Uterus (tissue), 4 donors: ENCODE measurements around the gene GBGT1. TPM values are rescaled to one million over a fixed set of nuclear protein-coding genes. Genes with fewer than 3 reads are reported as not detected.

ENCODE experiments used
- DNase-seq, 2 donors: peaks; one replicate each; pipeline ENCODE4 v3.0.0-alpha.2; 2019 to 2020
- H3K27ac ChIP-seq, 2 donors: fragments of 200-600 bp; sonication (generic); 1 replicate in 1 of 2; 2 replicates in 1 of 2; pipeline ENCODE4 v1.5.1; 2016 to 2018
- H3K27me3 ChIP-seq, 2 donors: fragments of 200-600 bp; sonication (generic); one replicate each; pipeline ENCODE4 v1.5.1; 2018 to 2019; ENCODE audit warnings: control low read depth in 1 of 2
- H3K36me3 ChIP-seq, 2 donors: fragments of 200-600 bp; sonication (generic); one replicate each; pipeline ENCODE4 v1.5.1; 2019; ENCODE audit warnings: control low read depth in 1 of 2
- H3K4me1 ChIP-seq, 2 donors: fragments of 200-600 bp; sonication (generic); one replicate each; pipeline ENCODE4 v1.5.1; 2018 to 2019; ENCODE audit warnings: control low read depth in 1 of 2
- H3K4me3 ChIP-seq, 2 donors: fragments of 200-600 bp; sonication (generic); 1 replicate in 1 of 2; 2 replicates in 1 of 2; pipeline ENCODE4 v1.5.1; 2018 to 2019; ENCODE audit warnings: mild to moderate bottlenecking in 1 of 2
- H3K9me3 ChIP-seq, 2 donors: fragments of 200-600 bp; sonication (generic); one replicate each; pipeline ENCODE4 v1.5.1; 2019; ENCODE audit warnings: control low read depth in 1 of 2
- CTCF ChIP-seq, 4 experiments: fragments of 200-600 bp in 2 of 4; fragments of 450-650 bp in 2 of 4; sonication (generic) in 2 of 4; IDR thresholded peaks; one replicate each; pipeline ENCODE4 v1.5.1; 2016 to 2019; ENCODE audit warnings: antibody characterized with exemption in 4 of 4, mild to moderate bottlenecking in 2 of 4, moderate library complexity in 1 of 4
- POLR2A ChIP-seq, 2 donors: fragments of 450-650 bp; IDR thresholded peaks; one replicate each; pipeline ENCODE4 v1.6.1; 2016; ENCODE audit warnings: antibody characterized with exemption in 2 of 2, mild to moderate bottlenecking in 1 of 2, moderate library complexity in 1 of 2
- intact Hi-C: fragments of 100-400 bp; cut with DNase I; formaldehyde crosslinking; loops from one replicate; pipeline ENCODE4 v1.15.1; 2023; ENCODE audit warnings: low total_unique reads
- total RNA-seq, 4 donors: library from RNA; depleted of rRNA in 3 of 4; stranded (reverse); fragments of >200 nt in 3 of 4; gene quantifications; one replicate each; pipeline versions ENCODE4 v1.1.0 to v1.2.4, GENCODE V29; 2014 to 2023
- donor health status: DM: yes; HTN: yes; CAD: no.

Gene GBGT1
- total RNA-seq, 4 donors from 2014 or later = 3.5 to 28.5 (median 9.8) TPM

GRCh38 chr9:133128152-133128551 lies 35.6 kb downstream of the GBGT1 start:
- TF ChIP-seq CTCF (IDR thresholded peaks at IDR 0.05) = no peak
- DNase-seq = no peak
- Histone ChIP-seq H3K4me3 (no peak overlapping the region), H3K27ac (peak overlapping the region in 1 of 2 donors; percentile 80), H3K36me3 (no peaks in the 10 kb centered on the region), H3K4me1 (peaks cover 5 to 20% of the 10 kb centered on the region in 2 donors), H3K27me3 (no peaks in the 10 kb centered on the region), H3K9me3 (no peaks in the 10 kb centered on the region)
- intact Hi-C loops = no loop called here

- Histone ChIP-seq H3K4me1 (peaks cover 0 to 18% of the 10 kb centered on the region in 2 donors), H3K27ac (peak overlapping the region; percentile 61 to 80), H3K36me3 (no peaks in the 10 kb centered on the region), H3K9me3 (no peaks in the 10 kb centered on the region), H3K27me3 (no peaks in the 10 kb centered on the region), H3K4me3 (no peak overlapping the region)
- TF ChIP-seq CTCF (IDR thresholded peaks at IDR 0.05) = no peak
- no peak for TF ChIP-seq POLR2A (IDR thresholded peaks at IDR 0.05)
- intact Hi-C loops = no loop called here
- peak; percentile 46 to 65 for DNase-seq
Observed at GRCh38 chr9:133127340-133127981, 36.3 kb downstream of the GBGT1 start.

- TF ChIP-seq POLR2A (IDR thresholded peaks at IDR 0.05) (no peak), CTCF (IDR thresholded peaks at IDR 0.05) (no peak)
- intact Hi-C loops = no loop called here
- no peaks in the 10 kb centered on the region for H3K9me3 ChIP-seq
- H3K27me3 ChIP-seq = no peaks in the 10 kb centered on the region
- no peak overlapping the region for H3K4me3 ChIP-seq
- H3K4me1 ChIP-seq = peaks cover 0 to 18% of the 10 kb centered on the region in 2 donors
- no peaks in the 10 kb centered on the region for H3K36me3 ChIP-seq
- no peak for DNase-seq
- H3K27ac ChIP-seq = peak overlapping the region; percentile 61 to 80
Observed at GRCh38 chr9:133126697-133127339, 36.9 kb downstream of the GBGT1 start.

GRCh38 chr9:133125941-133126696 lies 37.6 kb downstream of the GBGT1 start:
- peak; percentile 47 to 62 for DNase-seq
- no peaks in the 10 kb centered on the region for H3K36me3 ChIP-seq
- intact Hi-C loops = no loop called here
- peaks cover 0 to 18% of the 10 kb centered on the region in 2 donors for H3K4me1 ChIP-seq
- H3K27ac ChIP-seq = peak overlapping the region; percentile 61 to 80
- H3K27me3 ChIP-seq = no peaks in the 10 kb centered on the region
- no peak for TF ChIP-seq CTCF (IDR thresholded peaks at IDR 0.05)
- TF ChIP-seq POLR2A (IDR thresholded peaks at IDR 0.05) = no peak
- H3K4me3 ChIP-seq = peak overlapping the region in 1 of 2 donors; percentile 26
- H3K9me3 ChIP-seq = no peaks in the 10 kb centered on the region

GRCh38 chr9:133124907-133125275 lies 38.8 kb downstream of the GBGT1 start:
- TF ChIP-seq POLR2A (IDR thresholded peaks at IDR 0.05) = no peak
- TF ChIP-seq CTCF (IDR thresholded peaks at IDR 0.05) = no peak
- peaks cover 0 to 18% of the 10 kb centered on the region in 2 donors for H3K4me1 ChIP-seq

More at GRCh38 chr9:133124907-133125275, 38.8 kb downstream of the GBGT1 start:
- intact Hi-C loops = no loop called here
- H3K4me3 ChIP-seq = no peak overlapping the region
- H3K27me3 ChIP-seq = no peaks in the 10 kb centered on the region
- H3K27ac ChIP-seq = no peak overlapping the region
- no peaks in the 10 kb centered on the region for H3K9me3 ChIP-seq
- H3K36me3 ChIP-seq = no peaks in the 10 kb centered on the region
- DNase-seq = no peak
